Measurements from ENCODE around the gene GALNT10.
A peak's percentile ranks its signal among the peaks of the same experiment; 100 is the strongest.

Gene GALNT10

DNA sequence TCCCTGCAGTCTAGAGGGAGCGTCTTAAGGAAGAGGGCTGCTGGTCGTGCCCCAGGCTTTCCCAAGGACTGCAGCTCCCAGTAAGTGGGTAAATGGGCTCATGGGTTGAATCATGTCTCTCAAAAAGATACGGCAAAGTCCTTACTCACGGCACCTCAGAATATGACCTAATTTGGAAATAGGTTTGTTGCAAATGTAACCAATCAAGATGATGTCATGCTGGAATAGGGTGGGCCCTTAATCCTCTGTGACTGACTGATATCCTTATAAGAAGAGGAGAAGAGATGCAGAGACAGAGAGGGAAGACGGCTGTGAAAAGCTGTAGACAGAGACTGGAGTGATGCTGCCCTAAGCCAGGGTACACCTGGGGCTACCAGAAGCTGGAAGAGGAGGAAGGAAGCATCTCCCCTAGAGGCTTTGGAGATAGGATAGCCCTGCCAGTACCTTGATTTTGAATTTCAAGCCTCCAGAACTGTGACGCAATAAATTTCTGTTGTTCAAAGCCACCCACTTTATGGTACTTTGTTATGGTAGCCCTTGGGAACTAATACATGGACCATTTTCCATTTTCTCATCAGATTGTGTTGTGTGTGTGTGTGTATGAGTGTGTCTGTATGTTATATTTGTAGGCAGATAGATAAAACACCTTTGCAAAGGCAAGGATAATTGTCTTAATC is 15.0 kb downstream of the GALNT10 start:
- TF ChIP-seq, protein P1, sequence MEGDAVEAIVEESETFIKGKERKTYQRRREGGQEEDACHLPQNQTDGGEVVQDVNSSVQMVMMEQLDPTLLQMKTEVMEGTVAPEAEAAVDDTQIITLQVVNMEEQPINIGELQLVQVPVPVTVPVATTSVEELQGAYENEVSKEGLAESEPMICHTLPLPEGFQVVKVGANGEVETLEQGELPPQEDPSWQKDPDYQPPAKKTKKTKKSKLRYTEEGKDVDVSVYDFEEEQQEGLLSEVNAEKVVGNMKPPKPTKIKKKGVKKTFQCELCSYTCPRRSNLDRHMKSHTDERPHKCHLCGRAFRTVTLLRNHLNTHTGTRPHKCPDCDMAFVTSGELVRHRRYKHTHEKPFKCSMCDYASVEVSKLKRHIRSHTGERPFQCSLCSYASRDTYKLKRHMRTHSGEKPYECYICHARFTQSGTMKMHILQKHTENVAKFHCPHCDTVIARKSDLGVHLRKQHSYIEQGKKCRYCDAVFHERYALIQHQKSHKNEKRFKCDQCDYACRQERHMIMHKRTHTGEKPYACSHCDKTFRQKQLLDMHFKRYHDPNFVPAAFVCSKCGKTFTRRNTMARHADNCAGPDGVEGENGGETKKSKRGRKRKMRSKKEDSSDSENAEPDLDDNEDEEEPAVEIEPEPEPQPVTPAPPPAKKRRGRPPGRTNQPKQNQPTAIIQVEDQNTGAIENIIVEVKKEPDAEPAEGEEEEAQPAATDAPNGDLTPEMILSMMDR (IDR thresholded peaks at IDR 0.05; ENCODE audit: insufficient read depth, low read depth, low read length, missing control alignments) = no peak
- no peak for DNase-seq (ENCODE audit: low read depth)
- H3K4me3 ChIP-seq (ENCODE audit: low read length) = no peak overlapping the region

DNA sequence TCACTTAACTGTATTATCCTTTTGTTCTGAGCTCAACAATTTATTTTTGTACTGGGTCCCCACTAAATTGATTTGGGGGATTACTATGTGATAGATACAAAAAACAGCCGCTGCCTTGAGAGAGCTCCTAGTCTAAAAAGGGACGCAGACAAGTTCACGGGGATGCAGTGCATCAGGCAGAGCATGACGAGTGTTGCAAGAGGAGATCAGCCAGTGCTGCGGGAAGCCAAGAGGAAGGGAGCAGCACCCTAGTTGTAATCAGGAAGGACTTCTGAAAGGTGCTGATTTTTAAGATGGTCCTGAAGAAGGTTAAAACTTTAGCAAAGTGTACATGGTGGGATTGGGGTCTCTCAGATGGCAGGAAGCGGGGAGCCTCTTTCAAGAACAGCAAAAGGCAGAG is 15.8 kb downstream of the GALNT10 start:
- TF ChIP-seq, protein P1 (IDR thresholded peaks at IDR 0.05; ENCODE audit: insufficient read depth, low read depth, low read length, missing control alignments) = no peak
- DNase-seq (ENCODE audit: low read depth) = no peak
- no peak overlapping the region for H3K4me3 ChIP-seq (ENCODE audit: low read length)

GRCh38 chr5:154207204-154207603 is 16.7 kb downstream of the GALNT10 start:
- DNase-seq (ENCODE audit: low read depth) = no peak
- H3K4me3 ChIP-seq (ENCODE audit: low read length) = no peak overlapping the region
- TF ChIP-seq, protein P1 (IDR thresholded peaks at IDR 0.05; ENCODE audit: insufficient read depth, low read depth, low read length, missing control alignments) = no peak

DNA sequence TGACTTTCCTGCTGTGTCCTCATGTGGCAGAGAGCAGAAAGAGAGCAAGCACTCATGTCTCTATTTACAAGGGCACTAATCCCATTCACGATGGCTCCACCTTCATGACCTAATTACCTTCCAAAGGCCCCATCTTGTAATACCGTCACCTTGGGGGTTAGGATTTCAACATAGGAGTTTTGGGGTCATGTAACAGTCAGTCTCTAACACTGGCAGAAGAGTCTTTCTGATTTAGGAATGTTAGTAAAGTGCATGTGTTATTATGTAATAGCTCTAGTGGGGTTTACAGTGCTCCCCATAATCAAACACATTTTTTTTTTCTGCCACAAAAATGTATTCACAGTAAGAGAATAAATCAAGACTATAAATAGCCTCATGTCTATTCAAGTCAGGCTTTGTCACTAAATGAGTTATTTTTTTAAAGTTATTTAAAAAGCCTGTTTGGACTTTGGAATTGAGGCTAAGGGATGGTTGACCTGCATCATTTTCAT is 19.1 kb downstream of the GALNT10 start:
- TF ChIP-seq, protein P1 (IDR thresholded peaks at IDR 0.05; ENCODE audit: insufficient read depth, low read depth, low read length, missing control alignments) = no peak
- H3K4me3 ChIP-seq (ENCODE audit: low read length) = no peak overlapping the region
- DNase-seq (ENCODE audit: low read depth) = no peak

- TF ChIP-seq, protein P1 (IDR thresholded peaks at IDR 0.05; ENCODE audit: insufficient read depth, low read depth, low read length, missing control alignments) = no peak
- H3K4me3 ChIP-seq (ENCODE audit: low read length) = no peak overlapping the region
- no peak for DNase-seq (ENCODE audit: low read depth)
These were observed 19.6 kb downstream of the GALNT10 start for GRCh38 chr5:154210163-154210562.

GRCh38 chr5:154211641-154212390 is 21.3 kb downstream of the GALNT10 start:
- TF ChIP-seq, protein P1 (IDR thresholded peaks at IDR 0.05; ENCODE audit: insufficient read depth, low read depth, low read length, missing control alignments) = no peak
- peak; percentile 23 for DNase-seq (ENCODE audit: low read depth)
- no peak overlapping the region for H3K4me3 ChIP-seq (ENCODE audit: low read length)
